Esophagus (tissue), 2 donors: ENCODE data around the gene TAF1D. TPM values are rescaled to one million over a fixed set of nuclear protein-coding genes. Genes with fewer than 3 reads are reported as not detected.

Source experiments
- polyA plus RNA-seq, 2 donors: library from polyadenylated mRNA; stranded (reverse); fragments of 200-250 nt; gene quantifications; one replicate each; pipeline ENCODE4 v1.2.3, GENCODE V29; 2013
- donor health status: healthy with polysubstance abuse.
- donor health status: Bipolar disorder and iron deficiency.

TAF1D gene
- polyA plus RNA-seq, 2 donors: 70.2 to 156 TPM

Other genes starting within 250 kb of the TAF1D start
- 10 to 100 TPM in 1 of 2 donors, 1 to 10 TPM in 1; 7.9 to 14.2 TPM for gene SMCO4, start 198.1 kb downstream of the TAF1D start, polyA plus RNA-seq
- gene CEP295, start 79.8 kb downstream of the TAF1D start, polyA plus RNA-seq: 1 to 10 TPM; 3.4 to 8.7 TPM
- gene C11orf54, start 177 bp upstream of the TAF1D start, polyA plus RNA-seq: 1 to 10 TPM; 8.8 to 9.2 TPM
- gene MED17, start 42.8 kb upstream of the TAF1D start, polyA plus RNA-seq: 1 to 10 TPM; 6.3 to 9.4 TPM
- under 1 TPM; 0.05 to 0.06 TPM for gene VSTM5, start 109.1 kb upstream of the TAF1D start, polyA plus RNA-seq